ENCODE results near the gene PDGFRB.

PDGFRB gene

DNA sequence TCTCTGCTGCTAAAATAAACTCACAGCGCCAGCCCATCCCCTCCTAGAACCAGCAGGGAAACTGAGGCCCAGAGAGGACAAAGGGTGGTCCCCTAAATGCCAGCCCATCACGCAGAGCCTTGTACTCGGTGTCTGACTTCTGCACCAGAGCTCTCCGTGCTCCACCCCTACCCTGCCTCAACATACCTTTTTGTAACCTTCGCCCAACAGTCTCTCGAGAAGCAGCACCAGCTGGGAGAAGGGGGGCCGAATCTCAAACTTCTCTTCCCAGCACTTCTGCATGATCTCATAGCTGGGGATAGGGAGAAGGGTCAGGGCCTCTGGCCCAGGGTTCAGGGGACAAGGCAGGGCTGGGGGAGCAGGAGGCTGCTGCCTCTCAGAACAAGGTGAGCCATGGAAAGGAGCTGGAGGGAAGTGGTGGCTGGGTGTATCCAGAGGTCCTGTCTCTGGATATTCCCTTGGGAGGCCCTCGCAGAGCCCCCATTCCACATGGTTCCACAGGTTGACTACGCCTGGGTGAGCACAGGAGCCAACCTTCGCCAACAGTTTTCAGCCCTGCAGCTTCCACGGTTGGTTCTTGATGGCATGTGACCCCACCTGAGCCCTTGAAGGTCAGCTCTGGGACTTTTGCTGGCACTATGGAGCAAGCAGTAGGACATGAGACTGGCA, 37.0 kb downstream of the PDGFRB start:
- H3K9me3 ChIP-seq (ENCODE audit: control insufficient read depth, low read length), result no peaks in the 10 kb centered on the region
- H3K9ac ChIP-seq, result no peak overlapping the region
- no peaks in the 10 kb centered on the region for H3K27me3 ChIP-seq (ENCODE audit: control insufficient read depth, insufficient read depth, low read length)
- H3K36me3 ChIP-seq (ENCODE audit: control insufficient read depth, insufficient read depth, low read length), result no peaks in the 10 kb centered on the region
- H2AFZ ChIP-seq, result no peak overlapping the region
- no peak overlapping the region for H3K27ac ChIP-seq
- H3K4me3 ChIP-seq (ENCODE audit: low read depth, low read length), result no peak overlapping the region
- H3K4me2 ChIP-seq (ENCODE audit: low read length), result no peak overlapping the region
- H3K4me1 ChIP-seq, result no peaks in the 10 kb centered on the region
- H3K79me2 ChIP-seq, result no peaks in the 10 kb centered on the region
- TF ChIP-seq, protein P1, sequence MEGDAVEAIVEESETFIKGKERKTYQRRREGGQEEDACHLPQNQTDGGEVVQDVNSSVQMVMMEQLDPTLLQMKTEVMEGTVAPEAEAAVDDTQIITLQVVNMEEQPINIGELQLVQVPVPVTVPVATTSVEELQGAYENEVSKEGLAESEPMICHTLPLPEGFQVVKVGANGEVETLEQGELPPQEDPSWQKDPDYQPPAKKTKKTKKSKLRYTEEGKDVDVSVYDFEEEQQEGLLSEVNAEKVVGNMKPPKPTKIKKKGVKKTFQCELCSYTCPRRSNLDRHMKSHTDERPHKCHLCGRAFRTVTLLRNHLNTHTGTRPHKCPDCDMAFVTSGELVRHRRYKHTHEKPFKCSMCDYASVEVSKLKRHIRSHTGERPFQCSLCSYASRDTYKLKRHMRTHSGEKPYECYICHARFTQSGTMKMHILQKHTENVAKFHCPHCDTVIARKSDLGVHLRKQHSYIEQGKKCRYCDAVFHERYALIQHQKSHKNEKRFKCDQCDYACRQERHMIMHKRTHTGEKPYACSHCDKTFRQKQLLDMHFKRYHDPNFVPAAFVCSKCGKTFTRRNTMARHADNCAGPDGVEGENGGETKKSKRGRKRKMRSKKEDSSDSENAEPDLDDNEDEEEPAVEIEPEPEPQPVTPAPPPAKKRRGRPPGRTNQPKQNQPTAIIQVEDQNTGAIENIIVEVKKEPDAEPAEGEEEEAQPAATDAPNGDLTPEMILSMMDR (IDR thresholded peaks at IDR 0.05), result no peak

DNA sequence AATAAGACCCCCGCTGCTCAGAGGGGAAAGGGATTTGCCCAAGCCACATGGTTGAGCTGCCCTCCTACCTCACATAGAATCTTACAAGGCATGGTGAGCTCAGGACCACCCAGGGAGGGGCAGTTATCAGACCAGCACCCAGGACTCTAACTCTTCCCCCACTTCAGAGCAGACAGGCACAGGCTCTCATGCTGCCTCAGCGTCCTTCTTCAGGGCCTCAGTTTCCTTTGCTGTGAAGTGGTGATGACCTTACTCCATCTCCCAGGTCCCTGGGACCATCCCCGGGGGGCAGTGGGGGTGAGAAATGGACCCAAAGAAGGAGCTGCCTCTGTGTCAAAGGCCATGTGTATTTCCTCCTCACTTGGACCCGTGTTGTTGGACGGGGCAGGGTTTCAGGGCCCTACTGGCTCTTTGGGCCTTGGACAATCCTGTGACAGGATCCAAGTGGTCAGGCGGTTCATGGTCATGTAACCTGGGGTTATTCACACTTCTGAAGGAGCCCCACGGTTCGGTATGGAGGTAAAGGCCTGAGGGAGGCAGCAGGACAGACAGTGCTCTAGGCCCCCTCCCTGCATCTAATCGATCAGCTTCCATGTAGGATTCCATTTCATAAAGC, 37.6 kb downstream of the PDGFRB start:
- Histone ChIP-seq H3K4me1 (no peaks in the 10 kb centered on the region), H2AFZ (no peak overlapping the region), H3K27me3 (ENCODE audit: control insufficient read depth, insufficient read depth, low read length) (no peaks in the 10 kb centered on the region), H3K4me2 (ENCODE audit: low read length) (no peak overlapping the region), H3K27ac (no peak overlapping the region), H3K9me3 (ENCODE audit: control insufficient read depth, low read length) (no peaks in the 10 kb centered on the region), H3K36me3 (ENCODE audit: control insufficient read depth, insufficient read depth, low read length) (no peaks in the 10 kb centered on the region), H3K79me2 (no peaks in the 10 kb centered on the region), H3K9ac (no peak overlapping the region), H3K4me3 (ENCODE audit: low read depth, low read length) (no peak overlapping the region)
- TF ChIP-seq, protein P1 (IDR thresholded peaks at IDR 0.05), result no peak

DNA sequence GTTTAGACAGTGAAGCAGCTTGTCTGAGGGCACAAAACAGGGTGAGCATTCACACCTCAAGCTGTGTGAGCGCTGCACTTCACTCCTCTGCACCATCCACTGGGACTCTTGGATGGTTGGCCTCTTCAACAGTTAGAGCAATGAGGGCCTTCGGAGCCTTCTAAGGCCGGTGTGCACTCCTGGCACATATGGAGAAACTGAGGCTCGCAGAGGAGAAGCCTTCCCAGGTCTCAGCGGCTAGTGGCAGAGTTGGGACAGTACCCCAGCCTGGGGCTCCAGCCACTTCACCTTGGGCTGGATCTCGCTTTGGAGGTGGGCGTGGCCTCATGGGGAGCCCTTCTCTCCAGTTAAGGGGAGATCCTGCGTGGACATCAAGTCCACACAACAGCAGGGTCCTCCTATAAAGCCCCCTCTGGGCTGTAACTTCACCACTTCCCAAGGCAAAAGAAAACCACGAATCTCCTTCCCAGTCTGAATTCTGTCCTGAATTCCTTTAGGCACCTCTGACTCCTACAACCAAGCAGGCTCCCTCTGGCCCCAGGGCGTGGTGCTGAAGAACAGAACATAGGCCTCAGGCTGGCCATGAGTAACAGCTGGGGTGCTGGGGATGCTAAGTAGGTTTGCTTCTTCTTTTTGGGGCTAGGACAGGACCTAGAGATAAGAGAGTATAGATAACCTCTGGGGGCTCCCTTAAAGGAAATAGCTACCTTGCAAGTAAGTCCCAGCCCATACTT, 38.8 kb downstream of the PDGFRB start:
- no peaks in the 10 kb centered on the region for H3K9me3 ChIP-seq (ENCODE audit: control insufficient read depth, low read length)
- H3K27me3 ChIP-seq (ENCODE audit: control insufficient read depth, insufficient read depth, low read length), result no peaks in the 10 kb centered on the region
- no peak overlapping the region for H3K4me2 ChIP-seq (ENCODE audit: low read length)
- H3K27ac ChIP-seq, result no peak overlapping the region
- no peaks in the 10 kb centered on the region for H3K36me3 ChIP-seq (ENCODE audit: control insufficient read depth, insufficient read depth, low read length)
- H3K4me3 ChIP-seq (ENCODE audit: low read depth, low read length), result no peak overlapping the region
- H3K9ac ChIP-seq, result no peak overlapping the region
- TF ChIP-seq, protein P1 (IDR thresholded peaks at IDR 0.05), result no peak
- no peaks in the 10 kb centered on the region for H3K4me1 ChIP-seq
- H2AFZ ChIP-seq, result no peak overlapping the region
- H3K79me2 ChIP-seq, result no peaks in the 10 kb centered on the region

DNA sequence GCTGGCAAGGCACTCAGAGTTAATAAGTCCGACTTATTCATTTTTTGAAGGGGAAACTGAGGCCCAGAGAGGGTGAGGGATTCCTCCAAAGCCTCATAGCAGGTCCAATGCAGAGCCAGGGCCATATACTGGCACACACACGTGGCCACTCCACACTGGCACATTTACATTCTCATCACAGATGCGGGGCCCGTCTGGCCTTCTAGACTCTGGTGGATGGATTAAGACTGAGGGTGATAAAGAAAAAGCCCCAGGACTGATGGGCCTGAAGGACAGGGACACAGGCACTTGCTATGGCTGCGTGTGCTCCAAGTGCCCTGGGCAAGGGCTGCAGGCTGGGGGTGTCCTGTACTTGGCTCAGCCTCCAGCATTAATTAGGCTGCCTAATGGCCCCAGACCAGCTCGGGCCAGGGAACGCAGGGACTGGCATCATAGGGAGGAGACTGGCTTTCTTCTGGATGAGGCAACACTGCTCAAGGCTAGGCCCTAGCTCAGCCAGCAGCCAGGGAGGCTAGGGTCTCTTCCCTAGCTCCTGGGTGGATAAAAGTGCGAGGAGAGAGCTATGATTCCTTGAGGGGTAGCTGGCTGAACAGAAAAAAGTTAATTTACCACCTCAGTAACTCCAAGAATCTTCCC, 40.8 kb downstream of the PDGFRB start:
- H3K4me2 ChIP-seq (ENCODE audit: low read length), result no peak overlapping the region
- TF ChIP-seq, protein P1 (IDR thresholded peaks at IDR 0.05), result no peak
- H3K9me3 ChIP-seq (ENCODE audit: control insufficient read depth, low read length), result no peaks in the 10 kb centered on the region
- no peak overlapping the region for H2AFZ ChIP-seq
- H3K79me2 ChIP-seq, result no peaks in the 10 kb centered on the region
- no peak overlapping the region for H3K27ac ChIP-seq
- H3K4me1 ChIP-seq, result no peaks in the 10 kb centered on the region
- H3K4me3 ChIP-seq (ENCODE audit: low read depth, low read length), result no peak overlapping the region
- no peaks in the 10 kb centered on the region for H3K36me3 ChIP-seq (ENCODE audit: control insufficient read depth, insufficient read depth, low read length)
- no peak overlapping the region for H3K9ac ChIP-seq
- no peaks in the 10 kb centered on the region for H3K27me3 ChIP-seq (ENCODE audit: control insufficient read depth, insufficient read depth, low read length)

Measured in parathyroid adenoma (tissue), 2 donors.